ENCODE results near the gene HS6ST3. TPM values are rescaled to one million over a fixed set of nuclear protein-coding genes. Genes with fewer than 3 reads are reported as not detected.

Gene HS6ST3
- total and polyA plus RNA-seq, 10 donors = 0.03 TPM; not detected in 9

- H3K36me3 ChIP-seq = no peaks in the 10 kb centered on the region
- no peaks in the 10 kb centered on the region for H3K27me3 ChIP-seq (replicated peaks in 1 of 7)
- H3K9me3 ChIP-seq = peaks cover 0 to 29% (median 8%) of the 10 kb centered on the region in 8 donors
- intact Hi-C loops (cut with DNase I; ENCODE audit: low total_unique reads) = no loop called here
- no peak overlapping the region for H3K27ac ChIP-seq
- DNase-seq = no peak
- WGBS, 5 donors = 83 to 91% (median 86%) methylated on average over 4 of the region's 4 CpGs
- H3K4me3 ChIP-seq = no peak overlapping the region
- TF ChIP-seq POLR2A (IDR thresholded peaks at IDR 0.05) = no peak
- no peak for TF ChIP-seq POLR2AphosphoS5 (IDR thresholded peaks at IDR 0.05)
- TF ChIP-seq, protein P1, sequence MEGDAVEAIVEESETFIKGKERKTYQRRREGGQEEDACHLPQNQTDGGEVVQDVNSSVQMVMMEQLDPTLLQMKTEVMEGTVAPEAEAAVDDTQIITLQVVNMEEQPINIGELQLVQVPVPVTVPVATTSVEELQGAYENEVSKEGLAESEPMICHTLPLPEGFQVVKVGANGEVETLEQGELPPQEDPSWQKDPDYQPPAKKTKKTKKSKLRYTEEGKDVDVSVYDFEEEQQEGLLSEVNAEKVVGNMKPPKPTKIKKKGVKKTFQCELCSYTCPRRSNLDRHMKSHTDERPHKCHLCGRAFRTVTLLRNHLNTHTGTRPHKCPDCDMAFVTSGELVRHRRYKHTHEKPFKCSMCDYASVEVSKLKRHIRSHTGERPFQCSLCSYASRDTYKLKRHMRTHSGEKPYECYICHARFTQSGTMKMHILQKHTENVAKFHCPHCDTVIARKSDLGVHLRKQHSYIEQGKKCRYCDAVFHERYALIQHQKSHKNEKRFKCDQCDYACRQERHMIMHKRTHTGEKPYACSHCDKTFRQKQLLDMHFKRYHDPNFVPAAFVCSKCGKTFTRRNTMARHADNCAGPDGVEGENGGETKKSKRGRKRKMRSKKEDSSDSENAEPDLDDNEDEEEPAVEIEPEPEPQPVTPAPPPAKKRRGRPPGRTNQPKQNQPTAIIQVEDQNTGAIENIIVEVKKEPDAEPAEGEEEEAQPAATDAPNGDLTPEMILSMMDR (IDR thresholded peaks at IDR 0.05 in 8 of 11, conservative IDR thresholded peaks at IDR 0.05 in 3 of 11) = no peak
- no peaks in the 10 kb centered on the region for H3K4me1 ChIP-seq
These were observed 644.6 kb downstream of the HS6ST3 start for GRCh38 chr13:96734499-96734898.

- intact Hi-C loops (cut with DNase I; ENCODE audit: low total_unique reads) = no loop called here
- H3K27ac ChIP-seq = no peak overlapping the region
- 69 to 84% (median 74%) methylated on average over 3 of the region's 3 CpGs for WGBS, 5 donors
- H3K36me3 ChIP-seq = no peaks in the 10 kb centered on the region
- no peaks in the 10 kb centered on the region for H3K27me3 ChIP-seq (replicated peaks in 1 of 7)
- H3K4me1 ChIP-seq = no peaks in the 10 kb centered on the region
- H3K9me3 ChIP-seq = no peaks in the 10 kb centered on the region
- TF ChIP-seq, protein P1 (IDR thresholded peaks at IDR 0.05 in 8 of 11, conservative IDR thresholded peaks at IDR 0.05 in 3 of 11) = no peak
- TF ChIP-seq POLR2AphosphoS5 (IDR thresholded peaks at IDR 0.05) = no peak
- no peak for TF ChIP-seq POLR2A (IDR thresholded peaks at IDR 0.05)
- no peak overlapping the region for H3K4me3 ChIP-seq
- DNase-seq = no peak
These were observed 651.9 kb downstream of the HS6ST3 start for GRCh38 chr13:96741779-96742178.

DNA sequence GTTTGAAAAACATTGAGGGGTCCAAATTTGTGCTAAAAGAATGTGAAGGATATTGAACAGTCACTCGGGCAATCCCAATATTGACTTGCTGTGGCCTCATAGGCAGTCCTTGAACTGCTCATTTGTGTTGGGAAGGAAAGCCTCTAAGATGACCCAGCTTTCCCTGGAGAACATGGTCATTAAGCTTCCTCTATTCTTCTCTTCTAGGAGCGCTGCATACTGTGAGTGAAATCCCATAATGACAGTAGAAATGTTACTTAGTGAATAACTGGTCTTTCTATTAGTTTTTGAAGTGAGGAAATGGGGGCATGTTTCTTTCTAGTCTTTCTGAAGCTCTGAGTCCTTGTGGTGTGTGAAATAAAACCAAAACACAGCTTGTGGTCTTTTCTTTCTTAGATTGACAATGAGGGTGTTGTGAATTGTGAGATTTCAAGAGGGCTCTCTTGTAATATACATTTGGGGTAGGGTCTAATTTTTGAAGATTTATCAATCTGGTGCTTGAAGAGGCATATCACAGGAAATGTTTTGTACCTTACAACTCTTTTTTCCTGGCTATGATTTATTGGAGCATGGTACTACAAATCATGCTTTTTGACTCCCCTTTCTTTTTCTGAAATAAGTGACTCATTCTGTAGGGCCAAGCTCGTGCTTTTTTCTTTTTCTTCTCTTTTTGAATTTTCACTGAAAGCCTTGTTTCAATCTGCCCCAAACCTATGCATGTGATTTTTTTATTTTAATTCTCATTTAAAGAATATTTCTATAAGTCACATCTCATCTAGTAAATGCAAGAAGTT lies 653.6 kb downstream of the HS6ST3 start:
- Histone ChIP-seq H3K4me1 (no peaks in the 10 kb centered on the region), H3K9me3 (no peaks in the 10 kb centered on the region), H3K4me3 (no peak overlapping the region), H3K27me3 (replicated peaks in 1 of 7) (no peaks in the 10 kb centered on the region), H3K27ac (no peak overlapping the region), H3K36me3 (no peaks in the 10 kb centered on the region)
- TF ChIP-seq POLR2A (IDR thresholded peaks at IDR 0.05) = no peak
- TF ChIP-seq, protein P1 (IDR thresholded peaks at IDR 0.05 in 8 of 11, conservative IDR thresholded peaks at IDR 0.05 in 3 of 11) = no peak
- DNase-seq = no peak
- intact Hi-C loops (cut with DNase I; ENCODE audit: low total_unique reads) = no loop called here
- 46 to 61% (median 48%) methylated on average over 3 of the region's 3 CpGs for WGBS, 5 donors

DNA sequence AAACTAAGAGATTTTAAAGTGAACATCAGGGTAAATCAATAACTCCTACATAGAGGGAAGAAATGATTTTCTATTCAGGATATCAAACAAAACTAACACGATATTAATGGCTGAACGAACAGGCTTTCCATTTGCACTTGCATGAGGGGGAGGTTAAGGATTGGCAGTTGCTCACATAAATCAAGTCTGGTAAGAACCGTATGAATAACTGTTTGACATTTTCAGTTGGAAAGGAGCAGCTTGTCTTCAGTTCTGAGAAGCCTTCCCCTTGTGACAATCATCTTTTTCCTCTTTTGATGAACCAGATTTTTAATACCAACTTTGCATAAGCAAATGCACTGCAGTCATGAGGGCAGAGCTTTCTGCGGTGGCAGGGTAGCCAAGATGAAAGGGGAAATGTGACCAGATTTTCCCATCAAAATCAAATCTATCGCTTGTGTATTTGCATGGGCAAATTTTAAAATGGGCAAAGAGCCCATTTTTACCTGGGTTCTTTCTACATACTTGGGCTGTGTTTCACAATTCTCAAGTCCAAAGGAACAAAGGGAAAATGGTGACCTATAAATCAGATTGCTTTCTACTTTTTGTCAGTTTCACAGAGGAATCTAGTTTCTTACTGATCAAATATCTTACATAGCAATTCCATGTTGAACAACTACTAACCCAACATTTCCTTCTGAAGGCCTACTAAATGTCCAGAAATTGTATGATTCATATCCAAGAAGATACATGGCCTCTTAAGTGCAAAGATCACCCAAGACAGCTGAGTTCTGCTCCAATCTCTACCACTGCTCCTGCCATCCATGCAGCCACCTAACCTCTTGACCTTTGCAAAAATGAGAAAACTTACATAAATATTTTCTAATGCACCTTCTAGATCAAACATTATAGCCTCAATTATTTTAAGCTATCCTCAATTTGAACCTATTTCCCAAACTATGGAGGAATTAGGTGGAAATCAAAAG lies 654.7 kb downstream of the HS6ST3 start:
- H3K27ac ChIP-seq = no peak overlapping the region
- no peak for TF ChIP-seq POLR2A (IDR thresholded peaks at IDR 0.05)
- TF ChIP-seq, protein P1 (IDR thresholded peaks at IDR 0.05 in 8 of 11, conservative IDR thresholded peaks at IDR 0.05 in 3 of 11) = no peak
- TF ChIP-seq POLR2AphosphoS5 (IDR thresholded peaks at IDR 0.05) = no peak
- H3K4me3 ChIP-seq = no peak overlapping the region
- 61 to 72% (median 66%) methylated on average over 5 of the region's 5 CpGs for WGBS, 5 donors
- H3K27me3 ChIP-seq (replicated peaks in 1 of 7) = no peaks in the 10 kb centered on the region
- DNase-seq = no peak
- intact Hi-C loops (cut with DNase I; ENCODE audit: low total_unique reads) = no loop called here
- no peaks in the 10 kb centered on the region for H3K9me3 ChIP-seq
- H3K4me1 ChIP-seq = no peaks in the 10 kb centered on the region
- H3K36me3 ChIP-seq = no peaks in the 10 kb centered on the region

Data from spleen (tissue), 11 donors.